ENCODE data around the gene KAT6B.

KAT6B gene

GRCh38 chr10:74955796-74956195 lies 129.4 kb downstream of the KAT6B start:
- no peak for DNase-seq (ENCODE audit: low read depth)

DNA sequence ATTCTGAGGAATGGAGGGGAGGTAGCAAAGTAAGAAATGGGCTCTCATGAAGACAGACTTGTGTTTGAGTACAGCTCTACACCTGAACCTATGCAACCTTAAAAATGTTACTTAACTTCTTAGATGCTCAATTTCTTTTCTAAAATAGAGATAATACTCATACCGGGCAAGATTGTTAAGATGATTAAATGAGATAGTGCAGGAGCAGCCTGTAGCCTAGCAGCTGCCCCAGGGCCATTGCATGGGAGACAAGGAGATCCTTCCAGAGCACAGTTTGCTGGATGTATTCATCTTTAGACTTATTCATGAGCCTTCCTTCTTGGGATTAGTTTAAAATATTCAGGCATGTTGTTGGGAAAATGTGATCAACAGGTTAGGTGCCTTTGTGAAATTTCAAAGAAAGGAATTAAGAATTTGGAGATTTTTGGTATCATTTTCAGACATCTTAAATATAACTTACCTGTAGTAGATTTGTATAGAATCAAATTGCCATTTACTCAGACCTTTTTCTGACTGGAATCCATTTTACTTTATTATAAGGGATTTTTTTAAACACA lies 130.2 kb downstream of the KAT6B start:
- DNase-seq (ENCODE audit: low read depth), result no peak

GRCh38 chr10:74957285-74957961 lies 131.0 kb downstream of the KAT6B start:
- DNase-seq (ENCODE audit: low read depth), result no peak

DNA sequence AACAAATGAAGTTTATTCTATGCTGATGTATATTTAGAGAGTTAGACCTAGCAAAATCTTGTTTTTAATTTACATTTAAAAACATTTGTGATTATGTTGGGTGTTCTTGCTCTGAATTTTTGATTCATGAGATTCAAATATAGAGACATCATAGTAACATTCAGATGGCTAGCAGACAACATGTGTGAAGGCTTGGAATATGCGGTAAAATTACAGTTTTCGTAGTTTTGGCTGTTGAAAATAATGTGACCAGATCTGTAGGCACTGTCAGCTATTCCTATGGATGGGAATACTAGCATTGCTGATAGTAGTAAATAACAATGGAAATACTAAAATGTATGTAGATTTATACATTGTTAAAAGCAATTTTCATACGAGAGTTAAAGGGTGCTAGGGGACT lies 131.9 kb downstream of the KAT6B start:
- no peak for DNase-seq (ENCODE audit: low read depth)

DNA sequence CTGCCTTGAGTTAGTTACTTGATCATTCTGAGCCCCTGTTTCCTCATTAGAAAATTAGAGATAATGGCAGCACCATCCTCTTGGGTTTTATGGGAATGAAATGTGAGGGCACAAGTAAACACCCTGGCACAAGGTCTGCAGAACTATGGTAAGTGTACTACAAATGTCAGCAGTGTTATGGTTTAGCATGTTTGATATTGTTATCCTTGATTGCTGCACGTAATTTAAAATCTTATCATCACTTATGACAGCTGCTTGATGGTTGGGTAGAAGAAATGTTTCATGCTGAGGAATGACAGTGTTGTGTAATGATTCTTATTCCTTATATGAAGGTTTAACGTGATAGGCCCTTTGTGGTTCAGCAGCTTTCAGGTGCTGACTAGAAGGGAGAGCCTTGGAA lies 134.3 kb downstream of the KAT6B start:
- no peak for DNase-seq (ENCODE audit: low read depth)

DNA sequence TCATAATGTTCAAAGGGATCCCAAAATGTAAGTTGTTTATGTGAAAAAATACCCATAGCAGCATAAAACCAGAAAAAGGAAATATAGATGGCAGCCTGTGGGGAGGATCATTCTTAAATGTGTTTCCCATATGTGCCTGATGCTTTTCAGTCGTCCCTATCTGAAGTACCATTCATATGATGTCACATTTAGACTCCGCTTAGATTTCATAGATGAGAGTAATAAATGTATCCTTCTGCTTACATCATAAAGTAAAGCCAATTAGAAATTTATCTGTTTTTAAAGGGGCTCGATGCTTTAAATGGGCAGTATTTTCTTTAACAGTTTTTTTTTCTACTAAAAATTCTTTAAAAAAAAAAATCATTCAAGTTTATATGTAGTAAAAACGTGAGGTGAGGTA lies 136.1 kb downstream of the KAT6B start:
- no peak for DNase-seq (ENCODE audit: low read depth)

- no peak for DNase-seq (ENCODE audit: low read depth)
Observed at GRCh38 chr10:74963549-74963948, 137.1 kb downstream of the KAT6B start.

GRCh38 chr10:74967911-74968666 lies 141.7 kb downstream of the KAT6B start:
- no peak for DNase-seq (ENCODE audit: low read depth)

GRCh38 chr10:74968667-74969061 lies 142.3 kb downstream of the KAT6B start:
- DNase-seq (ENCODE audit: low read depth), result no peak

DNA sequence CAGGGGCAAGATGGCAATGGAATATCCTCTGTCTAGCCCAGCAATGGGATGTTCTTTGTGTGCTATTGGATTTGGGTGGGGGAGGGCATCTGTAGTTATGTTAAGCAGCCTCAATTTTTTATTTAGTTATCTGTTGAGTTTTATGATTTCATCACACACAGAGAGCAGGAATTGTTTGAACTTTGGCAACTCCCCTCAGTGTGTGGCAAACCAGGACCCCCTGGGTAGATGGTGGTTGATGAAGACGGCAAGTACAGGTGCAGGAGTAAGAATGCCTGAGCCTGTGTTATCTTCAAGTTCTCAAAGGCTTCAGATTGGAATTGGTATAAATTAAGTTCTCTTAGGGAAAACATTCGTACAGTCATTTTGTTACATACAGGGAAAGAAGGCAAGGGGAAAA lies 142.7 kb downstream of the KAT6B start:
- DNase-seq (ENCODE audit: low read depth), result no peak

- no peak for DNase-seq (ENCODE audit: low read depth)
Observed at GRCh38 chr10:74969530-74969929, 143.1 kb downstream of the KAT6B start.

- no peak for DNase-seq (ENCODE audit: low read depth)
Observed at GRCh38 chr10:74973741-74974392, 147.5 kb downstream of the KAT6B start.

DNA sequence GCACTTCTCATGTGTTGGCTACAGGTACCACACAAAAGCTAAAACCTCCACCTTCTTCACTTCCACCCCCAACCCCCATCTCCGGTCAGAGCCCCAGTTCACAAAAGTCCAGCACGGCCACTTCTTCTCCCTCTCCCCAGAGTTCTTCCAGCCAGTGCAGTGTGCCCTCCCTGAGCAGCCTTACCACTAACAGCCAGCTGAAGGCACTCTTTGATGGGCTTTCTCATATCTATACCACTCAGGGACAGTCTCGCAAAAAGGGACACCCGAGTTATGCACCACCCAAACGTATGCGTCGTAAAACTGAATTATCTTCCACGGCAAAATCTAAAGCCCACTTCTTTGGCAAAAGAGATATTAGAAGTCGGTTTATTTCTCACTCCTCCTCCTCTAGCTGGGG lies 149.4 kb downstream of the KAT6B start:
- DNase-seq (ENCODE audit: low read depth), result no peak

DNA sequence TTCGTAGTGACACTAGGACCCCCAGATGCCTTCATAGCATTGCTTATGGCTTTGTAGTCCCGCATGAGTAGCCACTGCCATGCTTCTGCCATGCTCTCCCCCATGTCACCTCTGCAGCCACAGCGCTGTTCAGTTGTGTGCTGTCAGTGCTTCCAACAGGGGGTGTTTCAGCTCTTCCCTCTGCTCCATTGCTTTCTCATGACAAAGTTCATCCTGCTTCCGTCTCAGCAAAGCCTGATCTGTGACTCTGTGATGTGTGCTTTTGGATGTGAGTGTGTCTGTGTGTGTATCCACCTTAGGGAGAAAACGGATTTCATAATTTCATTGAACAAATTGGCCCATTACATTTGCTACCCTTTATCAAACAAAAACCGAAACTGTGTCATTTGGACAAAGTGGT lies 150.2 kb downstream of the KAT6B start:
- DNase-seq (ENCODE audit: low read depth), result no peak

DNA sequence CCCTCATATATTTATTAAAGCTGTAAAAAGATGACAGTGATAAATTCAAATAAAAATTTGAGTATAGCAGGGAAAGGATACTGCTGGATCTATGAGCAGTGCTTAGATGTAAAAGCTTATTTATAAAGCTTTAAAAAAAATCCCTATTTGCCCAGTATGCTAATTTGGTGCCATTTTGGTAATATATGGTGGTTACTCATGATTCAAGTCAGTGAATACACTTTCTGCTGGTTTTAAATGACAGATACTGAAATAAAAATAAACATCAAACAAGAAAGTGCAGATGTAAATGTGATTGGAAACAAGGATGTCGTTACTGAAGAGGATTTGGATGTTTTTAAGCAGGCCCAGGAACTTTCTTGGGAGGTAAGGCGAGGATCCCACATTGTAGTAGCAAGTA lies 150.7 kb downstream of the KAT6B start:
- no peak for DNase-seq (ENCODE audit: low read depth)

GRCh38 chr10:74977913-74978847 lies 151.8 kb downstream of the KAT6B start:
- no peak for DNase-seq (ENCODE audit: low read depth)

DNA sequence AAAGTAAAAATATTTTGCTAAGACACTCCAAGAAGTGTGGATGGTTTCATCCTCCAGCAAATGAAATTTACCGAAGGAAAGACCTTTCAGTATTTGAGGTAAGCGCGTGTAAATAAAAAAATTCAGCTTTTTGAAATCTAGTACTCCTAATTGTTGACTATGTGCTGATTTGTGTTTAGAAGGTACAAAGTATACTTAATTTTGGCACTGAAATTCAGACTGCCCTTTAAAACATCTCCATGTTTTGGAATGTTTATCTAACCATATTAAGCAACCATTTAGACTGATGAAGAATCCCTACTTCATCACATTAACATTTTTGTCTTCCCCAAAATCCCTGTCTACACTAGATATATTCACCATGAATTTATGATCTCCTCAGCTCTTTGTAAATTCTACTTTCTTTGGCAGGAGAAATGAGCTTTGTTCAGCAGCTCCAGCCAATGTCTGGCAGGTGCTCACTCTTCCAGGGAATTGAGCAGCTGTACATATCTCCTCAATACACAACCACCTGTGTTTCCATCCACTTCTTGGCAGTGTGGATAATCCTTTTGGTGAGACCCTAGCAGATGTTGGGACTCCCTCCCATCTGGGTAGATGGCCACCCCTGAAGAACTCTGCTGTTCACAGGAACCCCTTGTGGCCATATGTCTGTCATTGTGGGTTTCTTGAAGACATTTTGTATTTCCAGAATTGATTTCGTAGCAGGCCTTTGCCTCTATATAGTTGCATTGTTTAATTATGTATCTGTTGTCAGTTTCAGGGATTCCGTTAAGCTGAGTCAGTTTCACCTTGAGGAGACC lies 155.6 kb downstream of the KAT6B start:
- DNase-seq (ENCODE audit: low read depth), result no peak

DNA sequence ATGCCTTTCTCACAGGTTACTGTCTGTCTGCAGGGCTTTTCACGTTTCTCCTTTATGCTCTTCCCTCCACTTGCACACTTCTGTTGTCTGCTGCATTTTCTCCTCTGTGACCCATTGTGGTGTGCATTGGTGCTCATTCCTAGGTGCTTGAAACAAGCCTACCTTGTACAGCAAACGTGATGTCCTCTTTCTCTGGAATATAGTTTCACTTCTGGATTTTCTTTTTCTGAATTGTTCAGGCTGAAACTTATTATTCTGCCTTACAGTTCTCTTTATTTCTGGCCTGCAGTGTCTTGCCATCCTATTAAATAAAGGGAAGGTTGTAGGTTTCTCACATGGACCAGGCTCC lies 156.2 kb downstream of the KAT6B start:
- no peak for DNase-seq (ENCODE audit: low read depth)

GRCh38 chr10:74983383-74983782 lies 157.0 kb downstream of the KAT6B start:
- peak; percentile 13 for DNase-seq (ENCODE audit: low read depth)

GRCh38 chr10:74987339-74988053 lies 161.1 kb downstream of the KAT6B start:
- peak; percentile 75 for DNase-seq (ENCODE audit: low read depth)

All from fibroblast of gingiva (primary cell).